Liver (tissue), 9 donors: Measurements from ENCODE around the gene PPM1G. TPM values are rescaled to one million over a fixed set of nuclear protein-coding genes. Genes with fewer than 3 reads are reported as not detected.

ENCODE experiments used
- DNase-seq: peaks from one replicate; pipeline ENCODE4 v3.0.0-alpha.2; 2017; ENCODE audit warnings: low spot score
- H3K27ac ChIP-seq, 2 donors: one replicate each; pipeline ENCODE4 v1.7.0; 2013; ENCODE audit warnings: inconsistent platforms in 2 of 2, low read length in 2 of 2, control low read depth in 1 of 2, low read depth in 1 of 2, mild to moderate bottlenecking in 1 of 2
- H3K27me3 ChIP-seq, 4 donors: one replicate each; pipeline versions ENCODE4 v1.6.1 to v1.7.0; 2013; ENCODE audit warnings: low read length in 3 of 4, inconsistent platforms in 1 of 4, mild to moderate bottlenecking in 1 of 4, moderate library complexity in 1 of 4; ENCODE audit not compliant: control insufficient read depth in 4 of 4, insufficient read depth in 4 of 4
- H3K36me3 ChIP-seq, 4 donors: one replicate each; pipeline versions ENCODE4 v1.6.1 to v1.7.0; 2013; ENCODE audit warnings: low read length in 3 of 4, mild to moderate bottlenecking in 3 of 4, low read depth in 1 of 4, moderate library complexity in 1 of 4; ENCODE audit not compliant: control insufficient read depth in 4 of 4, insufficient read depth in 3 of 4
- H3K4me1 ChIP-seq, 4 donors: one replicate each; pipeline versions ENCODE4 v1.6.1 to v1.7.0; 2013; ENCODE audit warnings: low read length in 3 of 4, mild to moderate bottlenecking in 3 of 4, moderate library complexity in 1 of 4; ENCODE audit not compliant: control insufficient read depth in 4 of 4, insufficient read depth in 4 of 4
- H3K4me3 ChIP-seq, 3 donors: one replicate each; pipeline versions ENCODE4 v1.6.1 to v1.7.0; 2013; ENCODE audit warnings: low read length in 3 of 3, control low read depth in 1 of 3, low read depth in 1 of 3, mild to moderate bottlenecking in 1 of 3
- H3K9ac ChIP-seq, 2 donors: one replicate each; pipeline ENCODE4 v1.7.0; 2013; ENCODE audit warnings: low read length in 2 of 2, mild to moderate bottlenecking in 2 of 2, moderate library complexity in 2 of 2, control low read depth in 1 of 2, low read depth in 1 of 2
- H3K9me3 ChIP-seq, 4 donors: one replicate each; pipeline versions ENCODE4 v1.6.1 to v1.7.0; 2013; ENCODE audit warnings: low read length in 3 of 4; ENCODE audit not compliant: control insufficient read depth in 4 of 4
- EGR1 ChIP-seq, 2 donors: IDR thresholded peaks; 2 replicates each; pipeline ENCODE4 v1.6.1; 2016 to 2018; ENCODE audit warnings: antibody characterized with exemption in 2 of 2, low read depth in 2 of 2
- FOXA1 ChIP-seq: IDR thresholded peaks from 2 replicates; pipeline ENCODE4 v1.6.1; 2016; ENCODE audit warnings: antibody characterized with exemption
- FOXA2 ChIP-seq: IDR thresholded peaks from 2 replicates; pipeline ENCODE4 v1.6.1; 2016; ENCODE audit warnings: antibody characterized with exemption
- GABPA ChIP-seq, 2 donors: IDR thresholded peaks in 1 of 2; conservative IDR thresholded peaks in 1 of 2; 2 replicates each; pipeline ENCODE4 v1.6.1; 2016; ENCODE audit warnings: antibody characterized with exemption in 2 of 2, mild to moderate bottlenecking in 1 of 2, moderate library complexity in 1 of 2
- HNF4A ChIP-seq, 2 donors: conservative IDR thresholded peaks; 2 replicates each; pipeline ENCODE4 v1.6.1; 2016; ENCODE audit warnings: antibody characterized with exemption in 2 of 2, mild to moderate bottlenecking in 2 of 2
- HNF4G ChIP-seq: IDR thresholded peaks from 2 replicates; pipeline ENCODE4 v1.6.1; 2016; ENCODE audit warnings: antibody characterized with exemption
- JUND ChIP-seq, 2 donors: IDR thresholded peaks; 2 replicates each; pipeline ENCODE4 v1.6.1; 2016; ENCODE audit warnings: antibody characterized with exemption in 2 of 2
- NR2F2 ChIP-seq: IDR thresholded peaks from 2 replicates; pipeline ENCODE4 v1.6.1; 2016; ENCODE audit warnings: antibody characterized with exemption
- RAD21 ChIP-seq, 2 donors: IDR thresholded peaks; 2 replicates each; pipeline ENCODE4 v1.6.1; 2016; ENCODE audit warnings: antibody characterized with exemption in 2 of 2, mild to moderate bottlenecking in 2 of 2
- REST ChIP-seq: IDR thresholded peaks from 2 replicates; pipeline ENCODE4 v1.6.1; 2016; ENCODE audit warnings: antibody characterized with exemption, mild to moderate bottlenecking
- RXRA ChIP-seq, 2 donors: IDR thresholded peaks; 2 replicates each; pipeline ENCODE4 v1.6.1; 2017 to 2018; ENCODE audit warnings: antibody characterized with exemption in 2 of 2, mild to moderate bottlenecking in 1 of 2
- SP1 ChIP-seq: IDR thresholded peaks from 2 replicates; pipeline ENCODE4 v1.6.1; 2018; ENCODE audit warnings: antibody characterized with exemption, mild to moderate bottlenecking
- TAF1 ChIP-seq: conservative IDR thresholded peaks from 2 replicates; pipeline ENCODE4 v1.6.1; 2016; ENCODE audit warnings: antibody characterized with exemption, mild to moderate bottlenecking
- YY1 ChIP-seq: IDR thresholded peaks from 2 replicates; pipeline ENCODE4 v1.6.1; 2016; ENCODE audit warnings: antibody characterized with exemption, mild to moderate bottlenecking
- ZBTB33 ChIP-seq: IDR thresholded peaks from 2 replicates; pipeline ENCODE4 v1.6.1; 2016; ENCODE audit warnings: antibody characterized with exemption
- WGBS: extraction: QIAGEN DNeasy Blood & Tissue Kit; methylation state at CpG from one replicate; pipeline ENCODE4 v1.1.7; 2013; 5-methylcytosine and 5-hydroxymethylcytosine counted together
- polyA plus RNA-seq, 2 donors: library from polyadenylated mRNA; stranded (reverse) in 1 of 2; unstranded in 1 of 2; fragments of 200-250 nt in 1 of 2; fragments of >200 nt in 1 of 2; fragmentation: Nextera tagmentation in 1 of 2; extraction: Ambion mirVana in 1 of 2; gene quantifications; one replicate each; pipeline versions ENCODE4 v1.2.1 to v1.2.3, GENCODE V29; 2013 to 2015
- total RNA-seq, 2 donors: library from RNA; depleted of rRNA; stranded (reverse); fragments of >200 nt; gene quantifications; one replicate each; pipeline ENCODE4 v1.2.3, GENCODE V29; 2014
- TF ChIP-seq, protein P1 (sequence below): IDR thresholded peaks from 2 replicates; pipeline ENCODE4 v1.6.1; 2016; ENCODE audit warnings: antibody characterized with exemption
- TF ChIP-seq, protein P2 (sequence below): fragments of 150-350 bp; IDR thresholded peaks from 2 replicates; pipeline ENCODE4 v1.5.1; 2017; ENCODE audit warnings: improper control_type of control experiment, low read depth, low read length; ENCODE audit not compliant: missing input control
- TF ChIP-seq, protein P3 (sequence below): IDR thresholded peaks from 2 replicates; pipeline ENCODE4 v1.6.1; 2016; ENCODE audit warnings: antibody characterized with exemption
- donor health status: healthy.
- donor health status: healthy.
- donor health status: healthy.
- donor health status: healthy.
- donor health status: healthy.

Gene PPM1G
- total and polyA plus RNA-seq, 4 donors: 26.4 to 45.5 (median 33.1) TPM

DNA sequence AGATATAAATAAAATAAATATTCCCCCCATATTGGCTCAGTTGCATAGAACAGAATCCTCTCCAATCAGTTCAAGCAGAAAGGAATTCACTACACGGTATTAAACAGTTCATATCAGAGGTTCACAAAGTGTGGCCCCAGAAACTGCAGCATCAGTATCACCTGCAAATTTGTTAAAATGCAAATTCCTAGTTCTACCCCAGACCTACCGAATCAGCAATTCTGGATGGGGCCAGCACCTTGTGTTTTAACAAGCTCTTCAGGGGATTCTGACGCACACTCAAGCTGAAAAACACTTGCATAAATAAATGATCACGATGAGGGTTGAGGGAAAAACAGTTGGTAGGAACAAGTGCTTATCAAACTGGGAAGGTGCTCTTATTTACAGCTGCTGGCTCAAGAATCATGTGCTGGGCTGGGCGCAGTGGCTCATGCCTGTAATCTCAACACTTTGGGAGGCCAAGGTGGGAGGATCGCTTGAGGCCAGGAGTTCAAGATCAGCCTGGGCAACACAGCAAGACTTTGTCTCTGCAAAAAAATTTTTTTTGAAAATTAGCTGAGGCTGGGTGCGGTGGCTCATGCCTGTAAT, 59.2 kb downstream of the PPM1G start:
- H3K9ac ChIP-seq: no peak overlapping the region
- no peaks in the 10 kb centered on the region for H3K9me3 ChIP-seq
- no peaks in the 10 kb centered on the region for H3K27me3 ChIP-seq
- H3K4me3 ChIP-seq: no peak overlapping the region
- H3K27ac ChIP-seq: no peak overlapping the region
- peaks cover 5 to 15% (median 11%) of the 10 kb centered on the region in 4 donors for H3K4me1 ChIP-seq
- WGBS: 94% methylated on average over 7 of the region's 7 CpGs
- no peak for TF ChIP-seq TAF1
- TF ChIP-seq NR2F2: no peak
- TF ChIP-seq EGR1 (IDR thresholded peaks at IDR 0.05; ENCODE audit: low read depth in 2 of 2): no peak
- TF ChIP-seq ZBTB33: no peak
- no peak for TF ChIP-seq FOXA1
- TF ChIP-seq JUND (IDR thresholded peaks at IDR 0.05): no peak
- TF ChIP-seq, protein P1, sequence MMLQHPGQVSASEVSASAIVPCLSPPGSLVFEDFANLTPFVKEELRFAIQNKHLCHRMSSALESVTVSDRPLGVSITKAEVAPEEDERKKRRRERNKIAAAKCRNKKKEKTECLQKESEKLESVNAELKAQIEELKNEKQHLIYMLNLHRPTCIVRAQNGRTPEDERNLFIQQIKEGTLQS: no peak
- no peak for TF ChIP-seq FOXA2
- TF ChIP-seq, protein P2, sequence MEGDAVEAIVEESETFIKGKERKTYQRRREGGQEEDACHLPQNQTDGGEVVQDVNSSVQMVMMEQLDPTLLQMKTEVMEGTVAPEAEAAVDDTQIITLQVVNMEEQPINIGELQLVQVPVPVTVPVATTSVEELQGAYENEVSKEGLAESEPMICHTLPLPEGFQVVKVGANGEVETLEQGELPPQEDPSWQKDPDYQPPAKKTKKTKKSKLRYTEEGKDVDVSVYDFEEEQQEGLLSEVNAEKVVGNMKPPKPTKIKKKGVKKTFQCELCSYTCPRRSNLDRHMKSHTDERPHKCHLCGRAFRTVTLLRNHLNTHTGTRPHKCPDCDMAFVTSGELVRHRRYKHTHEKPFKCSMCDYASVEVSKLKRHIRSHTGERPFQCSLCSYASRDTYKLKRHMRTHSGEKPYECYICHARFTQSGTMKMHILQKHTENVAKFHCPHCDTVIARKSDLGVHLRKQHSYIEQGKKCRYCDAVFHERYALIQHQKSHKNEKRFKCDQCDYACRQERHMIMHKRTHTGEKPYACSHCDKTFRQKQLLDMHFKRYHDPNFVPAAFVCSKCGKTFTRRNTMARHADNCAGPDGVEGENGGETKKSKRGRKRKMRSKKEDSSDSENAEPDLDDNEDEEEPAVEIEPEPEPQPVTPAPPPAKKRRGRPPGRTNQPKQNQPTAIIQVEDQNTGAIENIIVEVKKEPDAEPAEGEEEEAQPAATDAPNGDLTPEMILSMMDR: no peak
- TF ChIP-seq REST: no peak
- TF ChIP-seq, protein P3, sequence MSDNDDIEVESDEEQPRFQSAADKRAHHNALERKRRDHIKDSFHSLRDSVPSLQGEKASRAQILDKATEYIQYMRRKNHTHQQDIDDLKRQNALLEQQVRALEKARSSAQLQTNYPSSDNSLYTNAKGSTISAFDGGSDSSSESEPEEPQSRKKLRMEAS: no peak
- no peak for TF ChIP-seq RXRA (IDR thresholded peaks at IDR 0.05)
- no peak for TF ChIP-seq RAD21 (IDR thresholded peaks at IDR 0.05)
- no peak for TF ChIP-seq HNF4A (conservative IDR thresholded peaks at IDR 0.05)
- no peak for TF ChIP-seq SP1
- TF ChIP-seq HNF4G: no peak
- TF ChIP-seq YY1: no peak
- TF ChIP-seq GABPA (IDR thresholded peaks at IDR 0.05 in 1 of 2, conservative IDR thresholded peaks at IDR 0.05 in 1 of 2): no peak
- H3K36me3 ChIP-seq: peaks cover 0 to 2% (median 0%) of the 10 kb centered on the region in 4 donors
- no peak for DNase-seq
